ENCODE data around the gene ABHD4.

The ABHD4 gene

DNA sequence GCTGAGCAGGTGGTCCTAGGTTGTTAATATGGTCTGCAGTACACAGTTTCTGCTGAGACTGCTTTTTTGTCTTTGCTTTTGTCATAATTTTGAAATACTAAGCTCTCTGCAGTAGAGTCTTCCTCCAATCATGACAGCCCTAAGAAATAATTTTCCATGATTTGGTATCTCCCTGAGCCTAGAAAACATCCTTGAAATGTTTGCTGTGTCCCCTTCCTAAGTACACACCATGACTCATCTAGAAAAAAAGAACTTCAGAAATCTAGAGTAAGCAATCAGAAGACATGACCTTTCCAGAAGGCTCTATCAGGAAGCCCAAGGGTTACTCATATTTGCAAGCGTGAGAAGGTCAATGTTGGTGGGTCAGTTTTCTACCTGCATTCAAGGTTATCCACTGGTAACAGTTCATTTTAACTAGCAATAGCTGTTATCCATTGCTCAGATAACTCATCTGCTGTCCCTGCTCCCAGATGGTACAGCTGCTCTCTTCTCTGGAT, 25.5 kb upstream of the ABHD4 start:
- H2AFZ ChIP-seq (ENCODE audit: low read length), result no peak overlapping the region
- H2BK15ac ChIP-seq (ENCODE audit: low read length), result no peak overlapping the region
- no peak overlapping the region for H2BK12ac ChIP-seq (ENCODE audit: low read length)
- no peak overlapping the region for H3K18ac ChIP-seq (ENCODE audit: low read length)
- H3K9ac ChIP-seq (ENCODE audit: low read depth, low read length, poor library complexity), result no peak overlapping the region
- H4K91ac ChIP-seq (ENCODE audit: low read depth, low read length, poor library complexity), result no peak overlapping the region
- peaks cover 4% of the 10 kb centered on the region for H3K79me1 ChIP-seq (ENCODE audit: low read depth, low read length)
- no peak overlapping the region for H2BK120ac ChIP-seq (ENCODE audit: low read depth, low read length)
- no peaks in the 10 kb centered on the region for H3K27me3 ChIP-seq (ENCODE audit: control insufficient read depth in 3 of 3, insufficient read depth in 3 of 3, low read depth in 1 of 3, low read length in 3 of 3)
- H3K4me2 ChIP-seq (ENCODE audit: insufficient read depth, low read length, poor library complexity, severe bottlenecking), result no peak overlapping the region
- peaks cover 11 to 84% of the 10 kb centered on the region in 2 donors for H3K36me3 ChIP-seq (replicated peaks in 1 of 2; ENCODE audit: control insufficient read depth in 2 of 2, insufficient read depth in 2 of 2, low read length in 2 of 2)
- H3K4me3 ChIP-seq (ENCODE audit: low read length in 2 of 2), result no peak overlapping the region
- no peak overlapping the region for H2AK5ac ChIP-seq (ENCODE audit: low read depth, low read length)
- WGBS, 2 donors (ENCODE audit: extremely low coverage in 2 of 2, insufficient read length in 2 of 2, insufficient replicate concordance in 1 of 2), result no CpG with 5 or more reads among the region's 1 CpG
- H3K14ac ChIP-seq (ENCODE audit: low read length), result no peak overlapping the region
- no peak overlapping the region for H4K8ac ChIP-seq (ENCODE audit: low read depth, low read length)
- DNase-seq (ENCODE audit: low spot score), result no peak
- H3K23ac ChIP-seq (ENCODE audit: low read depth, low read length, poor library complexity), result no peak overlapping the region
- no peaks in the 10 kb centered on the region for H3K9me3 ChIP-seq (replicated peaks in 1 of 2; ENCODE audit: control insufficient read depth in 2 of 2, insufficient read depth in 1 of 2, low read depth in 1 of 2, low read length in 2 of 2)
- no peak overlapping the region for H3K27ac ChIP-seq (replicated peaks; ENCODE audit: low read length)
- H3K4me1 ChIP-seq (ENCODE audit: control insufficient read depth in 2 of 2, insufficient read depth in 1 of 2, low read depth in 1 of 2, low read length in 2 of 2), result no peaks in the 10 kb centered on the region
- H2BK5ac ChIP-seq (ENCODE audit: low read length), result no peak overlapping the region
- H3K4ac ChIP-seq (ENCODE audit: low read length), result no peak overlapping the region

DNA sequence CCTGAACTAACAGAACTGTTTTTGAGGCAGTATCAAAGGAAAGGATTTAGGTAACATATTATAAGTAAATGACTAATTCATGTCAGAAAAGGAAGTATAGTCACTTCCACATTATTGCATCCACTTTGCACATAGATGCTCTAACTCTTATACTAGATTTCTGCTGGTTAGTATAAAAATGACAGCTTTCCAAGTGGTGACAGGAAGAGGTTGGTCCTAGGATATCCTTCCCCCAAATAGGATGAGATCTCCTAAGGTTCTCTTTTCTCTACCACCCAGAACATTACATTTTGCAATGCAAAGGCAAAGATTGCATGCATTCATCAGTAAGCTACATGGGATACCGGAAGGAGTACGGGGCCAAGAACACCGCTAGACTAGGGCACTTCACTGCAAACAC, 24.3 kb upstream of the ABHD4 start:
- Histone ChIP-seq H2BK12ac (ENCODE audit: low read length) (no peak overlapping the region), H2AFZ (ENCODE audit: low read length) (no peak overlapping the region), H3K4ac (ENCODE audit: low read length) (no peak overlapping the region), H3K4me1 (ENCODE audit: control insufficient read depth in 2 of 2, insufficient read depth in 1 of 2, low read depth in 1 of 2, low read length in 2 of 2) (no peaks in the 10 kb centered on the region), H3K27me3 (ENCODE audit: control insufficient read depth in 3 of 3, insufficient read depth in 3 of 3, low read depth in 1 of 3, low read length in 3 of 3) (no peaks in the 10 kb centered on the region), H3K18ac (ENCODE audit: low read length) (no peak overlapping the region), H3K23ac (ENCODE audit: low read depth, low read length, poor library complexity) (no peak overlapping the region), H3K9me3 (replicated peaks in 1 of 2; ENCODE audit: control insufficient read depth in 2 of 2, insufficient read depth in 1 of 2, low read depth in 1 of 2, low read length in 2 of 2) (no peaks in the 10 kb centered on the region), H2BK5ac (ENCODE audit: low read length) (no peak overlapping the region), H3K36me3 (replicated peaks in 1 of 2; ENCODE audit: control insufficient read depth in 2 of 2, insufficient read depth in 2 of 2, low read length in 2 of 2) (peaks cover 11 to 74% of the 10 kb centered on the region in 2 donors), H3K79me1 (ENCODE audit: low read depth, low read length) (peaks cover 4% of the 10 kb centered on the region), H3K14ac (ENCODE audit: low read length) (no peak overlapping the region), H3K9ac (ENCODE audit: low read depth, low read length, poor library complexity) (no peak overlapping the region), H3K27ac (replicated peaks; ENCODE audit: low read length) (no peak overlapping the region), H4K91ac (ENCODE audit: low read depth, low read length, poor library complexity) (no peak overlapping the region), H2BK120ac (ENCODE audit: low read depth, low read length) (no peak overlapping the region), H3K4me2 (ENCODE audit: insufficient read depth, low read length, poor library complexity, severe bottlenecking) (no peak overlapping the region), H3K4me3 (ENCODE audit: low read length in 2 of 2) (no peak overlapping the region), H2BK15ac (ENCODE audit: low read length) (no peak overlapping the region), H2AK5ac (ENCODE audit: low read depth, low read length) (no peak overlapping the region), H4K8ac (ENCODE audit: low read depth, low read length) (no peak overlapping the region)
- no CpG with 5 or more reads among the region's 3 CpGs for WGBS, 2 donors (ENCODE audit: extremely low coverage in 2 of 2, insufficient read length in 2 of 2, insufficient replicate concordance in 1 of 2)
- DNase-seq (ENCODE audit: low spot score), result no peak

- Histone ChIP-seq H3K27ac (replicated peaks; ENCODE audit: low read length) (no peak overlapping the region), H2BK120ac (ENCODE audit: low read depth, low read length) (no peak overlapping the region), H3K18ac (ENCODE audit: low read length) (no peak overlapping the region), H3K9ac (ENCODE audit: low read depth, low read length, poor library complexity) (no peak overlapping the region), H2BK12ac (ENCODE audit: low read length) (no peak overlapping the region), H4K91ac (ENCODE audit: low read depth, low read length, poor library complexity) (no peak overlapping the region), H3K4me3 (ENCODE audit: low read length in 2 of 2) (no peak overlapping the region), H3K9me3 (replicated peaks in 1 of 2; ENCODE audit: control insufficient read depth in 2 of 2, insufficient read depth in 1 of 2, low read depth in 1 of 2, low read length in 2 of 2) (no peaks in the 10 kb centered on the region), H3K36me3 (replicated peaks in 1 of 2; ENCODE audit: control insufficient read depth in 2 of 2, insufficient read depth in 2 of 2, low read length in 2 of 2) (peaks cover 9 to 56% of the 10 kb centered on the region in 2 donors), H3K27me3 (ENCODE audit: control insufficient read depth in 3 of 3, insufficient read depth in 3 of 3, low read depth in 1 of 3, low read length in 3 of 3) (no peaks in the 10 kb centered on the region), H2AFZ (ENCODE audit: low read length) (no peak overlapping the region), H3K4ac (ENCODE audit: low read length) (no peak overlapping the region), H3K23ac (ENCODE audit: low read depth, low read length, poor library complexity) (no peak overlapping the region), H2BK15ac (ENCODE audit: low read length) (no peak overlapping the region), H3K14ac (ENCODE audit: low read length) (no peak overlapping the region), H4K8ac (ENCODE audit: low read depth, low read length) (no peak overlapping the region), H3K4me1 (ENCODE audit: control insufficient read depth in 2 of 2, insufficient read depth in 1 of 2, low read depth in 1 of 2, low read length in 2 of 2) (peaks cover 0 to 8% of the 10 kb centered on the region in 2 donors), H3K79me1 (ENCODE audit: low read depth, low read length) (peaks cover 4% of the 10 kb centered on the region), H3K4me2 (ENCODE audit: insufficient read depth, low read length, poor library complexity, severe bottlenecking) (no peak overlapping the region), H2AK5ac (ENCODE audit: low read depth, low read length) (no peak overlapping the region), H2BK5ac (ENCODE audit: low read length) (no peak overlapping the region)
- WGBS, 2 donors (ENCODE audit: extremely low coverage in 2 of 2, insufficient read length in 2 of 2, insufficient replicate concordance in 1 of 2), result no CpG with 5 or more reads among the region's 6 CpGs
- DNase-seq (ENCODE audit: low spot score), result no peak
Measured at GRCh38 chr14:22577334-22577908, 20.7 kb upstream of the ABHD4 start.

DNA sequence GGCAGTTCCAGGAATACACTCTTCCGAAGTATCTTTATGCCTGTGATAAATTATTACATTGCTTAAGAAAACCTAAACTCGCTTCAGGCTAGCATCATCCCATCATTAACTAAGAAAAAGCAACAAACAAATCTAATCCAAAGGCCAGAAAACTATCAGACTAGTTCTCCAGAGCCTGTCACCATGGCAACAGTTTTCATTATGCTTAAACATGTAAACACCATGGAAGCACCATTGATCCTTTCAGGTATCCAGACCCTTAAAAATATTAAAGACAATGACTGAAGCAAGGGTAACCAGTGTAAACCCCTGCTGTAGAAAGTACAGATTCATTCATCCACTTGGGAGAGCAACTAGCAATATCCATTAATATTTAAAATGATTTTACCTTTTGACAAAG, 18.9 kb upstream of the ABHD4 start:
- H3K4me3 ChIP-seq (ENCODE audit: low read length in 2 of 2), result no peak overlapping the region
- no peak overlapping the region for H2BK5ac ChIP-seq (ENCODE audit: low read length)
- H3K9me3 ChIP-seq (replicated peaks in 1 of 2; ENCODE audit: control insufficient read depth in 2 of 2, insufficient read depth in 1 of 2, low read depth in 1 of 2, low read length in 2 of 2), result no peaks in the 10 kb centered on the region
- no peak overlapping the region for H2BK15ac ChIP-seq (ENCODE audit: low read length)
- no peak overlapping the region for H2AK5ac ChIP-seq (ENCODE audit: low read depth, low read length)
- peaks cover 0 to 8% of the 10 kb centered on the region in 2 donors for H3K4me1 ChIP-seq (ENCODE audit: control insufficient read depth in 2 of 2, insufficient read depth in 1 of 2, low read depth in 1 of 2, low read length in 2 of 2)
- no peak overlapping the region for H3K9ac ChIP-seq (ENCODE audit: low read depth, low read length, poor library complexity)
- no peak overlapping the region for H3K27ac ChIP-seq (replicated peaks; ENCODE audit: low read length)
- DNase-seq (ENCODE audit: low spot score), result no peak
- peaks cover 7% of the 10 kb centered on the region for H3K79me1 ChIP-seq (ENCODE audit: low read depth, low read length)
- H2BK12ac ChIP-seq (ENCODE audit: low read length), result no peak overlapping the region
- no peak overlapping the region for H3K18ac ChIP-seq (ENCODE audit: low read length)
- H2AFZ ChIP-seq (ENCODE audit: low read length), result no peak overlapping the region
- H3K4ac ChIP-seq (ENCODE audit: low read length), result no peak overlapping the region
- H2BK120ac ChIP-seq (ENCODE audit: low read depth, low read length), result no peak overlapping the region
- H3K4me2 ChIP-seq (ENCODE audit: insufficient read depth, low read length, poor library complexity, severe bottlenecking), result no peak overlapping the region
- H3K27me3 ChIP-seq (ENCODE audit: control insufficient read depth in 3 of 3, insufficient read depth in 3 of 3, low read depth in 1 of 3, low read length in 3 of 3), result no peaks in the 10 kb centered on the region
- WGBS, 2 donors (ENCODE audit: extremely low coverage in 2 of 2, insufficient read length in 2 of 2, insufficient replicate concordance in 1 of 2), result no CpG with 5 or more reads among the region's 2 CpGs
- no peak overlapping the region for H4K8ac ChIP-seq (ENCODE audit: low read depth, low read length)
- no peak overlapping the region for H4K91ac ChIP-seq (ENCODE audit: low read depth, low read length, poor library complexity)
- H3K23ac ChIP-seq (ENCODE audit: low read depth, low read length, poor library complexity), result no peak overlapping the region
- H3K36me3 ChIP-seq (replicated peaks in 1 of 2; ENCODE audit: control insufficient read depth in 2 of 2, insufficient read depth in 2 of 2, low read length in 2 of 2), result peaks cover 5 to 49% of the 10 kb centered on the region in 2 donors
- H3K14ac ChIP-seq (ENCODE audit: low read length), result no peak overlapping the region

Data from neuronal stem cell (in vitro differentiated cells).